H9 (cell line): ENCODE results near the gene DNAJC7. TPM values are rescaled to one million over a fixed set of nuclear protein-coding genes. Genes with fewer than 3 reads are reported as not detected.

ENCODE experiments used
- DNase-seq: peaks from one replicate; pipeline ENCODE4 v3.0.0-alpha.2; 2017
- H2AFZ ChIP-seq: one replicate; pipeline ENCODE4 v1.6.1; 2013; ENCODE audit warnings: mild to moderate bottlenecking, low read length, control low read depth, moderate library complexity
- H2AK5ac ChIP-seq: 2 replicates; pipeline ENCODE4 v1.6.1; 2013; ENCODE audit warnings: low read length, control low read depth, mixed read lengths; ENCODE audit not compliant: insufficient read length
- H2BK120ac ChIP-seq: one replicate; pipeline ENCODE4 v1.6.1; 2013; ENCODE audit warnings: low read depth, mild to moderate bottlenecking, low read length, control low read depth, inconsistent platforms; ENCODE audit not compliant: poor library complexity, severe bottlenecking
- H2BK12ac ChIP-seq: 2 replicates; pipeline ENCODE4 v1.6.1; 2013; ENCODE audit warnings: low read length, control low read depth, mixed read lengths, low read depth; ENCODE audit not compliant: insufficient read length
- H2BK15ac ChIP-seq: 2 replicates; pipeline ENCODE4 v1.6.1; 2013; ENCODE audit warnings: low read depth, low read length, control low read depth
- H2BK20ac ChIP-seq: one replicate; pipeline ENCODE4 v1.6.1; 2013; ENCODE audit warnings: low read depth, mild to moderate bottlenecking, low read length, control low read depth, inconsistent platforms; ENCODE audit not compliant: poor library complexity, severe bottlenecking
- H2BK5ac ChIP-seq: 2 replicates; pipeline ENCODE4 v1.6.1; 2013; ENCODE audit warnings: low read length, control low read depth, mixed read lengths; ENCODE audit not compliant: insufficient read length
- H3K14ac ChIP-seq: 2 replicates; pipeline ENCODE4 v1.6.1; 2013; ENCODE audit warnings: low read length, control low read depth; ENCODE audit not compliant: insufficient read depth
- H3K18ac ChIP-seq: 2 replicates; pipeline ENCODE4 v1.6.1; 2013; ENCODE audit warnings: low read depth, mild to moderate bottlenecking, mixed read lengths, low read length, control low read depth; ENCODE audit not compliant: insufficient read length
- H3K23ac ChIP-seq: 2 replicates; pipeline ENCODE4 v1.6.1; 2013; ENCODE audit warnings: low read length, control low read depth, mixed read lengths, low read depth; ENCODE audit not compliant: insufficient read length
- H3K23me2 ChIP-seq: 2 replicates; pipeline ENCODE4 v1.6.1; 2013; ENCODE audit warnings: low read depth, mild to moderate bottlenecking, mixed read lengths, low read length, control low read depth; ENCODE audit not compliant: insufficient read length, poor library complexity, severe bottlenecking
- H3K27ac ChIP-seq: 2 replicates; pipeline ENCODE4 v1.5.1; 2013; ENCODE audit warnings: low read length, control low read depth, mixed read lengths, low read depth; ENCODE audit not compliant: insufficient read length
- H3K27me3 ChIP-seq: 2 replicates; pipeline ENCODE4 v1.6.1; 2013; ENCODE audit warnings: low read length, control low read depth, inconsistent platforms; ENCODE audit not compliant: insufficient read depth
- H3K4ac ChIP-seq: 2 replicates; pipeline ENCODE4 v1.6.1; 2013; ENCODE audit warnings: low read depth, mild to moderate bottlenecking, control low read depth, inconsistent platforms, low read length, moderate library complexity
- H3K4me1 ChIP-seq: 2 replicates; pipeline ENCODE4 v1.6.1; 2013; ENCODE audit warnings: low read length, control low read depth, inconsistent platforms; ENCODE audit not compliant: insufficient read depth
- H3K4me2 ChIP-seq: 2 replicates; pipeline ENCODE4 v1.6.1; 2013; ENCODE audit warnings: low read length, control low read depth, mixed read lengths; ENCODE audit not compliant: insufficient read length, insufficient read depth
- H3K56ac ChIP-seq: 2 replicates; pipeline ENCODE4 v1.6.1; 2013; ENCODE audit warnings: low read depth, mild to moderate bottlenecking, mixed read lengths, low read length, control low read depth; ENCODE audit not compliant: insufficient read length
- H3K79me1 ChIP-seq: 2 replicates; pipeline ENCODE4 v1.6.1; 2013; ENCODE audit warnings: low read depth, mild to moderate bottlenecking, moderate library complexity, low read length, control low read depth, inconsistent platforms; ENCODE audit not compliant: insufficient read depth, poor library complexity, severe bottlenecking
- H3K79me2 ChIP-seq: 2 replicates; pipeline ENCODE4 v1.6.1; 2013; ENCODE audit warnings: low read length, control low read depth, inconsistent platforms; ENCODE audit not compliant: insufficient read depth
- H3K9ac ChIP-seq: 2 replicates; pipeline ENCODE4 v1.6.1; 2013; ENCODE audit warnings: low read length, control low read depth, mixed read lengths; ENCODE audit not compliant: insufficient read length; ENCODE audit errors: extremely low read depth
- H3K9me3 ChIP-seq: one replicate; pipeline ENCODE4 v1.6.1; 2013; ENCODE audit warnings: low read depth, low read length, inconsistent platforms; ENCODE audit not compliant: control insufficient read depth
- H3T11ph ChIP-seq: one replicate; pipeline ENCODE4 v1.6.1; 2013; ENCODE audit warnings: mild to moderate bottlenecking, low read length, control low read depth, inconsistent platforms
- H4K20me1 ChIP-seq: one replicate; pipeline ENCODE4 v1.6.1; 2013; ENCODE audit not compliant: control insufficient read depth, insufficient read length, insufficient read depth
- H4K5ac ChIP-seq: 2 replicates; pipeline ENCODE4 v1.6.1; 2013; ENCODE audit warnings: low read depth, mild to moderate bottlenecking, mixed read lengths, low read length, control low read depth; ENCODE audit not compliant: insufficient read length
- H4K8ac ChIP-seq: replicated peaks from 2 replicates; pipeline ENCODE4 v1.6.1; 2013; ENCODE audit warnings: low read length, control low read depth, mixed read lengths, low read depth; ENCODE audit not compliant: insufficient read length
- H4K91ac ChIP-seq: 2 replicates; pipeline ENCODE4 v1.6.1; 2013; ENCODE audit warnings: low read depth, mild to moderate bottlenecking, moderate library complexity, mixed read lengths, low read length, control low read depth; ENCODE audit not compliant: insufficient read length
- H3K27ac Mint-ChIP-seq, 3 experiments: 2 replicates in 2 of 3; 3 replicates in 1 of 3; pipeline ENCODE4 v1.8.0; 2020 to 2021; ENCODE audit warnings: mixed read lengths in 3 of 3, mild to moderate bottlenecking in 1 of 3, moderate library complexity in 1 of 3
- H3K27me3 Mint-ChIP-seq: 2 replicates; pipeline ENCODE4 v1.8.0; 2021; ENCODE audit warnings: low read depth, mild to moderate bottlenecking, moderate library complexity, mixed read lengths
- H3K36me3 Mint-ChIP-seq, 3 experiments: 2 replicates in 2 of 3; 3 replicates in 1 of 3; pipeline ENCODE4 v1.8.0; 2020 to 2021; ENCODE audit warnings: low read depth in 3 of 3, mixed read lengths in 3 of 3; ENCODE audit not compliant: insufficient read depth in 1 of 3
- H3K4me1 Mint-ChIP-seq, 2 experiments: 2 replicates each; pipeline ENCODE4 v1.8.0; 2020; ENCODE audit warnings: mixed read lengths in 2 of 2
- H3K4me3 Mint-ChIP-seq, 2 experiments: 2 replicates in 1 of 2; 3 replicates in 1 of 2; pipeline ENCODE4 v1.8.0; 2020 to 2021; ENCODE audit warnings: mild to moderate bottlenecking in 2 of 2, mixed read lengths in 2 of 2, moderate library complexity in 1 of 2
- H3K9me3 Mint-ChIP-seq, 2 experiments: 2 replicates in 1 of 2; 3 replicates in 1 of 2; pipeline ENCODE4 v1.8.0; 2020; ENCODE audit warnings: mild to moderate bottlenecking in 2 of 2, mixed read lengths in 2 of 2, moderate library complexity in 1 of 2
- CTCF ChIP-seq: fragments of 200-600 bp; sonication (generic); conservative IDR thresholded peaks from 3 replicates; pipeline ENCODE4 v1.8.0; 2021; ENCODE audit warnings: antibody characterized with exemption, mild to moderate bottlenecking
- WGBS: extraction: QIAGEN DNeasy Blood & Tissue Kit; methylation state at CpG from one replicate; pipeline ENCODE4 v1.1.7; 2013; ENCODE audit warnings: missing lambda C conversion rate, low lambda C conversion rate, mixed read lengths; ENCODE audit not compliant: insufficient read length; ENCODE audit errors: extremely low coverage; 5-methylcytosine and 5-hydroxymethylcytosine counted together
- total RNA-seq: library from RNA; stranded (reverse); gene quantifications from 2 replicates; pipeline ENCODE4 v1.2.1, GENCODE V29; 2021

The DNAJC7 gene
- total RNA-seq, 1 experiment from 2014 or later = 141 TPM

GRCh38 chr17:41941168-41941567 lies 76.1 kb downstream of the DNAJC7 start:
- Mint-ChIP-seq H3K27ac (peak overlapping the region in 2 of 3 experiments; percentile 6 to 10; a peak in 1 of 7 replicates), H3K4me3 (no peak overlapping the region), H3K4me1 (no peaks in the 10 kb centered on the region; a peak in 1 of 4 replicates), H3K36me3 (no peaks in the 10 kb centered on the region), H3K9me3 (no peaks in the 10 kb centered on the region; a peak in 1 of 5 replicates), H3K27me3 (no peaks in the 10 kb centered on the region)
- Histone ChIP-seq H2BK12ac (no peak overlapping the region), H3K56ac (no peak overlapping the region), H3K18ac (no peak overlapping the region), H3K4ac (no peak overlapping the region), H2BK15ac (no peak overlapping the region), H3K79me2 (no peaks in the 10 kb centered on the region), H2BK5ac (no peak overlapping the region), H3K4me2 (no peak overlapping the region), H4K20me1 (no peaks in the 10 kb centered on the region), H3K4me1 (no peaks in the 10 kb centered on the region), H3K27ac (no peak overlapping the region), H2BK20ac (no peak overlapping the region), H3K23ac (no peak overlapping the region), H2AK5ac (no peak overlapping the region), H2BK120ac (no peak overlapping the region), H4K91ac (no peak overlapping the region), H3K14ac (no peak overlapping the region), H2AFZ (no peak overlapping the region), H3K9ac (no peak overlapping the region), H3K79me1 (no peaks in the 10 kb centered on the region), H3T11ph (no peak overlapping the region), H3K9me3 (no peaks in the 10 kb centered on the region), H4K8ac (no peak overlapping the region), H3K23me2 (no peaks in the 10 kb centered on the region), H4K5ac (no peak overlapping the region), H3K27me3 (no peaks in the 10 kb centered on the region)
- TF ChIP-seq CTCF = no peak
- no peak for DNase-seq
- no CpG with 5 or more reads among the region's 5 CpGs for WGBS
